ENCODE results near the gene CIAO2B. TPM values are rescaled to one million over a fixed set of nuclear protein-coding genes. Genes with fewer than 3 reads are reported as not detected.
"Not testable (repeated sequence)": the region's sequence is repeated elsewhere in the genome, so short reads cannot be mapped to it uniquely, and the experiment has no call there.

The CIAO2B gene
- 180 and 183 TPM in 2 replicates for total RNA-seq (2012; rRNA removed)

DNA sequence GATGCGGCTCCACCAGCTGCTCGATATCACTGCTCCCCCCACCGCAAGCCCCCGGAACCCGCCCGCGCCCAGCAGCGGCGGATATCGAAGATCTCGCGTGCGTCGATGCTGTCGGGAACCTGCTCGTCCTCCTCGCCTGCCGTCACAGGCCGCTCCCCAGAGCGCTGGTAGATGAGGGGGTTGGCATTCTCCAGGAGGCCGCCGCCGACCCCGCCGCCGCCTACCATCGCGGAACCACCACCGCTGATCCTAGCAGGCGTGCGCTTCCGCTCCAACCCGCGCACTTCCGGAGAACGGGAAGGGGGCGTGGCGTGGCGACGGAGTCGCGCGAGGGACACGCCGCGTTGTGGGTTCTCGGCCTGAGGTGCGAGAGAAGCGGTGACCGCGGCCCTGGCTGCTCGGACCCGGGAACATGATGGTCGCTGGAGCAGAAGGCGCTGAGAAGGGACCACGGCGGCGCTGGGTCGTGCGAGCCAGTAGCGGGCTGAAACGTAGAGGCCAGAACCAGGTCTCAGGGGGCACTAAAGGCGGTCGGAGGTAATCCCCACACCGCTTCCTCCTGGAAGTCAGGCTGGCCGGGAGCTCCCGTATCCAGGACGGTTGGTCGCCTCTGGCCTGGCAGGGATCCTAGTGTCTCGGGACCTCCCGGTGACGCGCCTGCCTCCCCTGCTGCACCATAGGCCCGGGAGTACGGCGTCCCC, at the start of gene CIAO2B:
TSS of gene CIAO2B (minus strand) at position 265 of the 701 bp plus-strand sequence. CDS start at position 227, 38 bp downstream.
- H3K4me2 ChIP-seq (ENCODE audit: low read length) = peak within 1 kb of the TSS; percentile 95
- H3K4me1 ChIP-seq (ENCODE audit: control insufficient read depth, insufficient read depth, low read length) = peaks cover 18% of the 10 kb centered on the region
- no peaks in the 10 kb centered on the region for H3K27me3 ChIP-seq (ENCODE audit: control insufficient read depth, insufficient read depth, low read length)
- peak within 1 kb of the TSS; percentile 100 for H3K9ac ChIP-seq (ENCODE audit: low read depth, low read length)
- peaks cover 22% of the 10 kb centered on the region for H3K36me3 ChIP-seq (ENCODE audit: insufficient read depth, low read length)
- no peaks in the 10 kb centered on the region for H3K9me3 ChIP-seq (replicated peaks; ENCODE audit: low read length)
- peak within 1 kb of the TSS; percentile 100 for H3K4me3 ChIP-seq (ENCODE audit: low read length)

DNA sequence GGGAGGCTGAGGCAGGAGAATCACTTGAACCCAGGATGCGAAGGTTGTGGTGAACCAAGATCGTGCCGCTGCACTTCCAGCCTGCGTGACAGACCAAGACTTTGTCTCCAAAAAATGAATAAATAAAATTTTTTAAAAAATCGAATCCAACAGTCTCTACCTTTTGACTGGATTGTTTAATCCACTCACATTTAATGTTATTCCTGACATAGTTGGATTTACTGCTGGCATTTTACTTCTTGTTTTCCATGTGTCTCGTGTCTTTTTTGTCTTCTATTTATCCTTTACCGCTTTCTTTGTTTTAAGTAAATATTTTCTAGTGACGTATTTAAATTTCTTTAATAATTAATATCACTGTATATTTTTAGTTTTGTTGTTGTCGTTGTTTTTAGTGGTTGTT, 48.8 kb upstream of the CIAO2B start:
- H3K9ac ChIP-seq (ENCODE audit: low read depth, low read length) = no peak overlapping the region
- H3K4me3 ChIP-seq (ENCODE audit: low read length) = no peak overlapping the region

DNA sequence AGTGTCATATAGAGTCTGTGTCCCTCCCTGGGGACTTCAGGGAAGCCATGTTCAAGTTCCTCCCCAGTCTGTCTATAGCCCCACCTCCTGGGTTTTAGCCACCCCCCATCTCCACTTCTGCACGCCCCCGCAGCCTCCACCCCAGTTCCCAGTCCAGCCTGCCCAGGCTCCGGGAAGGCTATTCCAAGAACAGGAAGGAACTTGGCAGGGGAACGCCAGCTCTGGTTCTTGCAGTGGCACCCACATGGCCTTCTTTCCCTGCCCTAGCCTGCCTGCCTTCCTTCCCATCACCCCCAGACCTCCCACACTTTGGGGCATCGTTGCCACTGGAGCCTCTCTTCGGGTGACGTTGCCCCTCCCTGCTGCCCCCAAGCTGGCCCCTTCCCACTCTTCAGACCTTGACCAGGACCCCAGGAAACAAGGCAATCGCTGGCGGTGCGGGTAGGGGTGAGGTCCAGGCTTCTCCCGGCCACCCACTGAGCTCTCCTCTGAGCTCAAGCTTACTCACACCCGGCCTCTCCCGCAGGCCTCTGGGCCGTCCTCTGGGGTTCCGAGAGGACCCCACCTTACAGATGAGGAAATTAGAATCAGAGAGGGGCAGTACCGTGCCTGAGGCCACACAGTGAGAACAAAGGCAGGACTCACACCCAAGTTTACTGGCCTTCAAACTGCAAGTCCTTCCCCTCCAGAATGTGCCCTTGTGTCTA, 45.0 kb upstream of the CIAO2B start:
- H3K27me3 ChIP-seq (ENCODE audit: control insufficient read depth, insufficient read depth, low read length) = no peaks in the 10 kb centered on the region
- no peak overlapping the region for H3K9ac ChIP-seq (ENCODE audit: low read depth, low read length)
- H3K4me1 ChIP-seq (ENCODE audit: control insufficient read depth, insufficient read depth, low read length) = peaks cover 9% of the 10 kb centered on the region
- no peaks in the 10 kb centered on the region for H3K9me3 ChIP-seq (replicated peaks; ENCODE audit: low read length)
- H3K4me3 ChIP-seq (ENCODE audit: low read length) = peak overlapping the region; percentile 27
- no peaks in the 10 kb centered on the region for H3K36me3 ChIP-seq (ENCODE audit: insufficient read depth, low read length)
- H3K4me2 ChIP-seq (ENCODE audit: low read length) = peak overlapping the region; percentile 47

More for the DNA sequence above, 48.8 kb upstream of the CIAO2B start:
- no peaks in the 10 kb centered on the region for H3K36me3 ChIP-seq (ENCODE audit: insufficient read depth, low read length)
- H3K4me1 ChIP-seq (ENCODE audit: control insufficient read depth, insufficient read depth, low read length) = peaks cover 10% of the 10 kb centered on the region
- H3K27me3 ChIP-seq (ENCODE audit: control insufficient read depth, insufficient read depth, low read length) = no peaks in the 10 kb centered on the region
- H3K4me2 ChIP-seq (ENCODE audit: low read length) = no peak overlapping the region
- H3K9me3 ChIP-seq (replicated peaks; ENCODE audit: low read length) = no peaks in the 10 kb centered on the region

DNA sequence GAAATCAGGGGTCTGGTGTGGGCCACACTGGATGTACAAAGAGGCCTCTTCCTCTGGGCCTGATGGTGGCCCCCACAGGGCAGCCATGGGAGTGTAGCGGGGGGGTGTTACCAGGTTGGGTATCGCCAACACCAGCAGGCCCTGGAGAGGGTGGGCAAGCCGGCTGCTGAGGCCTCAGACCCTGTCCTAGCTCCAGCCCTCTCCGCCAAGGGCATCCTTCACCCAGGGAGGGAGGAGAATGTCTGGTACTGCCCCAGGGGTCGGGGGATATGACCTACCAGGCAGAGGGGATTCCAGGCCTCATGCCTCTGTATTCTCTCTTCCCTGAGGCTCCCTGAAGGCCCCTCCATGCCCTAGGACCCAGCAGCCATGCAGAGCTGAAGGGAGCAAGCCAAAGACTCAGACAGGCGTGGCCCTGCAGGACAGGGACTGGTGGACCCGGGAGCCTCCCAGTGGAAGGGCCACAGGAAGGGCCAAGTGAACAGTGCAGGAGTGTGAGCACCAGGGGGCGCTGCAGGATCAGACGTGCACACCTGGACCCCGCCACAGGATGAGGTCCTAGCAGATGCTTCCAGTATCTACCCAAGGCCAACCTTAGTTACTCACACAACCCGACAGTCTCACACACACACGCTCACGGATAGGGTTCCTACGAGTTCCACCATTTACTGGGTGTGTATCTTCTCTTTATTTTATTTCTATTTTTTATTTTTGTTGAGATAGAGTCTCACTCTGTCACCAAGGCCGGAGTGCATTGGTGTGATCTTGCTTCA, 43.3 kb upstream of the CIAO2B start:
- peaks cover 4% of the 10 kb centered on the region for H3K27me3 ChIP-seq (ENCODE audit: control insufficient read depth, insufficient read depth, low read length)

DNA sequence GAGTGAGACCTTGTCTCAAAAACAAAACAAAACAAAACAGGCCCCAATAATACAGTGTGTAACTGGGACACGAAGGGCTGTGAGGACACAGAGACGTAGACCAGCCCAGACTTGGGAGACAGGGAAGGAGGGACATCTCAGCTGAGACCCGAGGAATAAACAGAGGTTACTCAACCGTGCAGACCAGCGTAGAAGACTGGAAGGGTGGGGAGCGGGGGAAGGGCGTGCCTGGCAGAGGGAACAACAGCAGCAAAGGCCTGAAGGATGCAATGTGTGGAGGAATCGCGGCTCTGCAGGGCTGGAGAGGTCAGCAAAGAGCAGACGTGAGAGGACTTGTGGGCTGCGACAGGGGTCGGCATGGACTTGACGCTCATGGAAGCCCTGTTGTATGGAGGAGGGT, 42.5 kb upstream of the CIAO2B start:
- Histone ChIP-seq H3K9ac (ENCODE audit: low read depth, low read length) (no peak overlapping the region), H3K4me1 (ENCODE audit: control insufficient read depth, insufficient read depth, low read length) (peaks cover 9% of the 10 kb centered on the region), H3K27me3 (ENCODE audit: control insufficient read depth, insufficient read depth, low read length) (peaks cover 8% of the 10 kb centered on the region), H3K36me3 (ENCODE audit: insufficient read depth, low read length) (no peaks in the 10 kb centered on the region), H3K9me3 (replicated peaks; ENCODE audit: low read length) (no peaks in the 10 kb centered on the region), H3K4me3 (ENCODE audit: low read length) (no peak overlapping the region), H3K4me2 (ENCODE audit: low read length) (no peak overlapping the region)

More for the DNA sequence above, 43.3 kb upstream of the CIAO2B start:
- H3K4me3 ChIP-seq (ENCODE audit: low read length) = no peak overlapping the region
- H3K4me2 ChIP-seq (ENCODE audit: low read length) = no peak overlapping the region
- H3K9me3 ChIP-seq (replicated peaks; ENCODE audit: low read length) = no peaks in the 10 kb centered on the region
- no peak overlapping the region for H3K9ac ChIP-seq (ENCODE audit: low read depth, low read length)
- peaks cover 9% of the 10 kb centered on the region for H3K4me1 ChIP-seq (ENCODE audit: control insufficient read depth, insufficient read depth, low read length)
- H3K36me3 ChIP-seq (ENCODE audit: insufficient read depth, low read length) = no peaks in the 10 kb centered on the region

DNA sequence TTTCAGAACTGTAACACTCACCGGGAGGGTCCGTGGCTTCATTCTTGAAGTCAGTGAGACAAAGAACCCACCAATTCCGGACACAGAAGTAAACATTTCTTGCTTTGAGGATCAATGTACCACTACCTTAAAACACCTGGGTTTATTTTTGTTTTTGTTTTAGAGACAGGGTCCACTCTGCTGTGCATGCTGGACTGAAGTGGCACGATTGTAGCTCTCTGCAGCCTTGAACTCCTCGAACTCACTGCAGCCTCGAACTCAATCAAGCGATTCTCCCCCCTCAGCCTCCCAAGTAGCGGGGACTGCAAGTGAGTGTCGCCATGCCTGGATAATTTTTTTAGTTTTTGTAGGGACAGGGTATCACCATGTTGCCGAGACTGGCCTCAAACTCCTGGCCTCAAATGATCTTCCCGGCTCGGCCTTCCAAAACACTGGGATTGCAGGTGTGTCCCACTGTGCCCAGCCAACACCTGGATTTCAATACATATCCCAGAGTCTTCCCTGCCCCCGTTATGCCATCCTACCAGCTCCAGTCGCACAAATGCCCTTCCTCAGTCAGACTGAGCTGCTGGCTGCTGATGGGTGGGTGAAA, 41.2 kb upstream of the CIAO2B start:
- Histone ChIP-seq H3K36me3 (ENCODE audit: insufficient read depth, low read length) (no peaks in the 10 kb centered on the region), H3K27me3 (ENCODE audit: control insufficient read depth, insufficient read depth, low read length) (peaks cover 8% of the 10 kb centered on the region), H3K4me1 (ENCODE audit: control insufficient read depth, insufficient read depth, low read length) (peaks cover 13% of the 10 kb centered on the region), H3K4me3 (ENCODE audit: low read length) (no peak overlapping the region), H3K9me3 (replicated peaks; ENCODE audit: low read length) (no peaks in the 10 kb centered on the region), H3K9ac (ENCODE audit: low read depth, low read length) (no peak overlapping the region), H3K4me2 (ENCODE audit: low read length) (no peak overlapping the region)

DNA sequence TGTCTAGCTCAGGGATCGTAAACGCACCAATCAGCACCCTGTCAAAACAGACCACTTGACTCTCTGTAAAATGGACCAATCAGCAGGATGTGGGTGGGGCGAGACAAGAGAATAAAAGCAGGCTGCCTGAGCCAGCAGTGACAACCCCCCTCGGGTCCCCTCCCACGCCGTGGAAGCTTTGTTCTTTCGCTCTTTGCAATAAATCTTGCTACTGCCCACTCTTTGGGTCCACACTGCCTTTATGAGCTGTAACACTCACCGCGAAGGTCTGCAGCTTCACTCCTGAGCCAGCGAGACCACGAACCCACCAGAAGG, 40.7 kb upstream of the CIAO2B start:
- H3K27me3 ChIP-seq (ENCODE audit: control insufficient read depth, insufficient read depth, low read length); H3K9me3 ChIP-seq (replicated peaks; ENCODE audit: low read length); H3K4me3 ChIP-seq (ENCODE audit: low read length): not testable (repeated sequence)

DNA sequence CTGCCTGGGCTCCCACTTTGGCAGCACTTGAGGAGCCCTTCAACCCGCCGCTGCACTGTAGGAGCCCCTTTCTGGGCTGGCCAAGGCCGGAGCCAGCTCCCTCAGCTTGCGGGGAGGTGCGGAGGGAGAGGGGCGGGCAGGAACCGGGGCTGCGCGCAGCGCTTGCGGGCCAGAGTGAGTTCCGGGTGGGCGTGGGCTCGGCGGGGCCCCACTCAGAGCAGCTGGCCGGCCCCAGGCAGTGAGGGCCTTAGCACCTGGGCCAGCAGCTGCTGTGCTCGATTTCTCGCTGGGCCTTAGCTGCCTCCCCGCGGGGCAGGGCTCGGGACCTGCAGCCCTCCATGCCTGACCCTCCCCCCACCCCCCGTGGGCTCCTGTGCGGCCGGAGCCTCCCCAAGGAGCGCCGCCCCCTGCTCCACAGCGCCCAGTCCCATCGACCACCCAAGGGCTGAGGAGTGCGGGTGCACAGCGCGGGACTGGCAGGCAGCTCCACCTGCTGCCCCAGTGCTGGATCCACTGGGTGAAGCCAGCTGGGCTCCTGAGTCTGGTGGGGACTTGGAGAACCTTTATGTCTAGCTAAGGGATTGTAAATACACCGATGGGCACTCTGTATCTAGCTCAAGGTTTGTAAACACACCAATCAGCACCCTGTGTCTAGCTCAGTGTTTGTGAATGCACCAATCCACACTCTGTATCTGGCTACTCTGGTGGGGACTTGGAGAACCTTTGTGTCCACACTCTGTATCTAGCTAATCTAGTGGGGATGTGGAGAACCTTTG, 40.1 kb upstream of the CIAO2B start:
- not testable (repeated sequence) for H3K9ac ChIP-seq (ENCODE audit: low read depth, low read length); H3K27me3 ChIP-seq (ENCODE audit: control insufficient read depth, insufficient read depth, low read length); H3K36me3 ChIP-seq (ENCODE audit: insufficient read depth, low read length); H3K9me3 ChIP-seq (replicated peaks; ENCODE audit: low read length); H3K4me2 ChIP-seq (ENCODE audit: low read length); H3K4me3 ChIP-seq (ENCODE audit: low read length)
- peaks cover 11% of the 10 kb centered on the region for H3K4me1 ChIP-seq (ENCODE audit: control insufficient read depth, insufficient read depth, low read length)

More for the DNA sequence above, 40.7 kb upstream of the CIAO2B start:
- H3K36me3 ChIP-seq (ENCODE audit: insufficient read depth, low read length); H3K4me2 ChIP-seq (ENCODE audit: low read length); H3K9ac ChIP-seq (ENCODE audit: low read depth, low read length): not testable (repeated sequence)
- H3K4me1 ChIP-seq (ENCODE audit: control insufficient read depth, insufficient read depth, low read length) = peaks cover 13% of the 10 kb centered on the region

DNA sequence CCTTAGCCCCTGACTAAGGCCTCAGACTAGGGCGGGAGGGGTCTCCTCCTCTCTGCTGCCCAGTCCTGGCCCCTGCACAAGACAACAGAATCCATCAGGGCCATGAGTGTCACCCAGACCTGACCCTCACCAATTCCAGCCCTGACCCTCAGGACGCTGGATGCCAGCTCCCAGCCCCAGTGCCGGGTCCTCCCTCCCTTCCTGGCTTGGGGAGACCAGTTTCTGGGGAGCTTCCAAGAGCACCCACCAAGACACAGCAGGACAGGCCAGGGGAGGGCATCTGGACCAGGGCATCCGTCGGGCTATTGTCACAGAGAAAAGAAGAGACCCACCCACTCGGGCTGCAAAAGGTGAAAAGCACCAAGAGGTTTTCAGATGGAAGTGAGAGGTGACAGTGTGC, 39.5 kb upstream of the CIAO2B start:
- no peaks in the 10 kb centered on the region for H3K36me3 ChIP-seq (ENCODE audit: insufficient read depth, low read length)
- H3K4me2 ChIP-seq (ENCODE audit: low read length) = no peak overlapping the region
- H3K9ac ChIP-seq (ENCODE audit: low read depth, low read length) = no peak overlapping the region
- no peaks in the 10 kb centered on the region for H3K9me3 ChIP-seq (replicated peaks; ENCODE audit: low read length)
- H3K27me3 ChIP-seq (ENCODE audit: control insufficient read depth, insufficient read depth, low read length) = peaks cover 8% of the 10 kb centered on the region
- peaks cover 5% of the 10 kb centered on the region for H3K4me1 ChIP-seq (ENCODE audit: control insufficient read depth, insufficient read depth, low read length)
- H3K4me3 ChIP-seq (ENCODE audit: low read length) = no peak overlapping the region

DNA sequence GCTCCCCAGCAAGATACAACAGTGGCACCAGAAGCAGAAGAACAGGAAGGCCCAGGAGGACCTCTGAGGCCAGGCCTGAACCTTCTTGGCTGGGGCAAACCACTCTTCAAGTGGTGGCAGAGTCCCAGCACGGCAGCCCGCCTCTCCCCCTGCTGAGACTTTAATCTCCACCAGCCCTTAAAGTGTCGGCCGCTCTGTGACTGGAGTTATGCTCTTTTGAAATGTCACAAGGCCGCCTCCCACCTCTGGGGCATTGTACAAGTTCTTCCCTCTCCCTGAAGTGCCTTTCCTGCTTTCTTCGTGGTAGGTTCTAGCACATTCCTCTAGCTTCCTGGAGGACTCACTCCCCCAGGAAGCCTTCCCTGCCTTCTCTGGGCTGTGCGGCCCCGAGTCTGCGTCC, 38.8 kb upstream of the CIAO2B start:
- no peaks in the 10 kb centered on the region for H3K9me3 ChIP-seq (replicated peaks; ENCODE audit: low read length)
- H3K4me2 ChIP-seq (ENCODE audit: low read length) = no peak overlapping the region
- H3K9ac ChIP-seq (ENCODE audit: low read depth, low read length) = no peak overlapping the region

More for the DNA sequence above, 38.8 kb upstream of the CIAO2B start:
- Histone ChIP-seq H3K4me3 (ENCODE audit: low read length) (no peak overlapping the region), H3K4me1 (ENCODE audit: control insufficient read depth, insufficient read depth, low read length) (peaks cover 4% of the 10 kb centered on the region), H3K36me3 (ENCODE audit: insufficient read depth, low read length) (no peaks in the 10 kb centered on the region), H3K27me3 (ENCODE audit: control insufficient read depth, insufficient read depth, low read length) (peaks cover 9% of the 10 kb centered on the region)

Measured in skeletal muscle satellite cell (primary cell).